HEK293 (cell line): ENCODE measurements around the gene ERLEC1.

Experiments
- CTCF ChIA-PET: fragments of 350-600 bp; formaldehyde crosslinking; extraction: SDS; loops from one replicate; lab custom pipeline; 2021; ENCODE audit warnings: antibody characterized with exemption; lab: Yijun Ruan, JAX
- POLR2A ChIA-PET: fragments of 300-600 bp; formaldehyde crosslinking; extraction: SDS; loops from one replicate; lab custom pipeline; 2020; ENCODE audit warnings: antibody characterized with exemption, inconsistent platforms; lab: Yijun Ruan, JAX
- H3K27ac ChIP-seq: fragments of 200-500 bp; sonication (Bioruptor generic); 2 replicates; pipeline ENCODE4 v1.5.1; 2014; ENCODE audit warnings: low read depth, low read length, control low read depth, inconsistent platforms; ENCODE audit errors: extremely low read depth
- H3K36me3 ChIP-seq, 2 experiments: fragments of 200-500 bp in 1 of 2; sonication (Bioruptor generic) in 1 of 2; 1 replicate in 1 of 2; 2 replicates in 1 of 2; pipeline ENCODE4 v1.5.1; 2014 to 2017; ENCODE audit warnings: inconsistent platforms in 2 of 2, low read length in 2 of 2; ENCODE audit not compliant: control insufficient read depth in 2 of 2, insufficient read depth in 1 of 2
- H3K4me1 ChIP-seq: fragments of 200-500 bp; sonication (Bioruptor generic); 2 replicates; pipeline ENCODE4 v1.5.1; 2014; ENCODE audit warnings: mild to moderate bottlenecking, low read length, inconsistent platforms; ENCODE audit not compliant: control insufficient read depth, insufficient read depth
- H3K4me3 ChIP-seq: 2 replicates; pipeline ENCODE4 v1.5.1; 2011; ENCODE audit warnings: low read depth, mild to moderate bottlenecking, control low read depth, low read length, moderate library complexity
- H3K9me3 ChIP-seq: fragments of 200-500 bp; sonication (Bioruptor generic); 2 replicates; pipeline ENCODE4 v1.5.1; 2014; ENCODE audit warnings: low read depth, low read length, inconsistent platforms; ENCODE audit not compliant: control insufficient read depth, insufficient read depth
- AEBP2 ChIP-seq: fragments of 450-650 bp; formaldehyde crosslinking; IDR thresholded peaks from 2 replicates; pipeline ENCODE4 v1.5.1; 2016; ENCODE audit warnings: missing biosample characterization, missing genetic modification characterization, borderline replicate concordance
- EGR2 ChIP-seq: fragments of 450-650 bp; formaldehyde crosslinking; IDR thresholded peaks from 2 replicates; pipeline ENCODE4 v1.5.1; 2016; ENCODE audit warnings: low read depth, missing biosample characterization, missing genetic modification characterization
- GFI1B ChIP-seq: fragments of 450-650 bp; formaldehyde crosslinking; IDR thresholded peaks from 2 replicates; pipeline ENCODE4 v1.5.1; 2016; ENCODE audit warnings: missing biosample characterization, missing genetic modification characterization
- KLF1 ChIP-seq: fragments of 450-650 bp; formaldehyde crosslinking; IDR thresholded peaks from 2 replicates; pipeline ENCODE4 v1.5.1; 2016; ENCODE audit warnings: missing biosample characterization, missing genetic modification characterization
- REST ChIP-seq: fragments of 450-650 bp; formaldehyde crosslinking; IDR thresholded peaks from 2 replicates; pipeline ENCODE4 v1.5.1; 2016; ENCODE audit warnings: missing biosample characterization, missing genetic modification characterization
- ZBTB44 ChIP-seq: fragments of 450-650 bp; IDR thresholded peaks from 2 replicates; pipeline ENCODE4 v1.5.1; 2018; ENCODE audit warnings: missing biosample characterization, mild to moderate bottlenecking, missing genetic modification characterization
- ZNF146 ChIP-seq: fragments of 450-650 bp; formaldehyde crosslinking; IDR thresholded peaks from 2 replicates; pipeline ENCODE4 v1.5.1; 2016; ENCODE audit warnings: missing biosample characterization, missing genetic modification characterization
- ZNF2 ChIP-seq: fragments of 450-650 bp; formaldehyde crosslinking; IDR thresholded peaks from 2 replicates; pipeline ENCODE4 v1.5.1; 2016; ENCODE audit warnings: missing biosample characterization, missing genetic modification characterization
- ZNF223 ChIP-seq: fragments of 450-650 bp; formaldehyde crosslinking; IDR thresholded peaks from 2 replicates; pipeline ENCODE4 v1.5.1; 2016; ENCODE audit warnings: missing biosample characterization, missing genetic modification characterization
- ZNF248 ChIP-seq: fragments of 450-650 bp; formaldehyde crosslinking; IDR thresholded peaks from 2 replicates; pipeline ENCODE4 v1.5.1; 2017; ENCODE audit warnings: missing biosample characterization, missing genetic modification characterization
- ZNF266 ChIP-seq: fragments of 450-650 bp; formaldehyde crosslinking; IDR thresholded peaks from 2 replicates; pipeline ENCODE4 v1.5.1; 2016; ENCODE audit warnings: missing biosample characterization, missing genetic modification characterization, low read depth
- ZNF350 ChIP-seq: fragments of 450-650 bp; formaldehyde crosslinking; IDR thresholded peaks from 2 replicates; pipeline ENCODE4 v1.5.0; 2017; ENCODE audit warnings: missing biosample characterization, mild to moderate bottlenecking, missing genetic modification characterization
- ZNF366 ChIP-seq: fragments of 450-650 bp; formaldehyde crosslinking; conservative IDR thresholded peaks from 2 replicates; pipeline ENCODE4 v1.5.1; 2016; ENCODE audit warnings: missing biosample characterization, missing genetic modification characterization
- ZNF558 ChIP-seq: fragments of 450-650 bp; formaldehyde crosslinking; IDR thresholded peaks from 2 replicates; pipeline ENCODE4 v1.5.1; 2016; ENCODE audit warnings: missing biosample characterization, missing genetic modification characterization
- ZNF621 ChIP-seq: fragments of 450-650 bp; formaldehyde crosslinking; IDR thresholded peaks from 2 replicates; pipeline ENCODE4 v1.5.1; 2017; ENCODE audit warnings: missing biosample characterization, missing genetic modification characterization
- ZNF792 ChIP-seq: fragments of 450-650 bp; formaldehyde crosslinking; IDR thresholded peaks from 2 replicates; pipeline ENCODE4 v1.5.1; 2016; ENCODE audit warnings: missing biosample characterization, missing genetic modification characterization
- ZSCAN23 ChIP-seq: fragments of 450-650 bp; formaldehyde crosslinking; IDR thresholded peaks from 2 replicates; pipeline ENCODE4 v1.5.1; 2016; ENCODE audit warnings: missing biosample characterization, missing genetic modification characterization
- TF ChIP-seq, protein P1 (sequence below): IDR thresholded peaks from 2 replicates; pipeline ENCODE4 v1.6.1; 2011; ENCODE audit warnings: mild to moderate bottlenecking, low read depth, low read length, borderline replicate concordance

The ERLEC1 gene

DNA sequence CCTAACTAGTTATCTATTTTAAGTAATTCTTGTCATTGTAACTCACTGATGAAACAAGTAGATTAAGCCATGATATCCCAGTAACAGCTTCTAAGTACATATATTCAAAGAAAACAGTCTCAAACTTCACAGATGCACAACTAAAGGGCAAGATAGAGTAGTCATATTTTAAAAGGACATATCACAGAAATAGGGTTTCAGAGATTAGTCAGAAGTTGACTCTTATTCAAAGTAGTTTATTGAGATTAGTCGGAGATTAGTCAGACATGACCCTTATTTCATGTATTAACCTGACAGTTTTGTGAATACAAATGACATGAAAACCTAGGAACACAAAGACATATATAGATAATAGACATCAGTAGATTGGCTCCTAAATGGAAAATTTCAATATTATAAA is 35.1 kb upstream of the ERLEC1 start:
- H3K4me1 ChIP-seq: no peaks in the 10 kb centered on the region
- peaks cover 10 to 31% of the 10 kb centered on the region in 2 experiments; a peak in 2 of 3 replicates for H3K36me3 ChIP-seq
- ChIA-PET POLR2A (interaction anchor here (1.1 kb wide), 1 partner anchor 16 kb away, joined by 3 read pairs; the partner anchor contains the start of gene CHAC2), CTCF (interaction anchor here (0.7 kb wide), 1 partner anchor 10 kb away, joined by 3 read pairs; no protein-coding TSS in a partner anchor)
- no peak overlapping the region for H3K4me3 ChIP-seq
- no peak overlapping the region for H3K27ac ChIP-seq
- TF ChIP-seq ZNF2 (tag by site-specific recombination): no peak
- no peak for TF ChIP-seq ZNF248 (tag by site-specific recombination)
- no peaks in the 10 kb centered on the region for H3K9me3 ChIP-seq

DNA sequence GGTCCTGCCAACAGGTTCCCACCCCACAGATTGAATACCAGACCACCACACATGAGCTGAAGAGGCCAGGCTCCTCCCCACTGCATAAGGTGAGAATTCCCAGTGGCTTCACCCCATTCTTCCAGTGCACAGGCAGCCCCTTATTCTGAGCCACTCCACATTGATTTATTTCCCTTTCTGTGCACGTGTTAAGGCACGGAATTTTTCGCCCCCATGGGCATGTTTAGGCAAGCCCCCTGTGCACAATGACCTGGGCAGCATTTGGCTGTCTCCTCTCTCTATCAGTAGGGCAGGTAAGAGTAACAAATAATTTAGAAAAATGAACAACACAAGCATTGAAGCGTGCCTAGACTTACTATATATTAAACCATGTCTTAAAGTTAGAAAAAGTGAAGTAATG is 34.5 kb upstream of the ERLEC1 start:
- no peak overlapping the region for H3K27ac ChIP-seq
- no peaks in the 10 kb centered on the region for H3K9me3 ChIP-seq
- H3K36me3 ChIP-seq: peaks cover 4 to 33% of the 10 kb centered on the region in 2 experiments; a peak in 2 of 3 replicates
- no peaks in the 10 kb centered on the region for H3K4me1 ChIP-seq
- no peak overlapping the region for H3K4me3 ChIP-seq
- no peak for TF ChIP-seq ZNF2 (tag by site-specific recombination)
- TF ChIP-seq REST (tag by site-specific recombination): no peak
- TF ChIP-seq AEBP2 (tag by site-specific recombination): no peak
- no peak for TF ChIP-seq ZNF366 (tag by site-specific recombination)
- TF ChIP-seq, protein P1, sequence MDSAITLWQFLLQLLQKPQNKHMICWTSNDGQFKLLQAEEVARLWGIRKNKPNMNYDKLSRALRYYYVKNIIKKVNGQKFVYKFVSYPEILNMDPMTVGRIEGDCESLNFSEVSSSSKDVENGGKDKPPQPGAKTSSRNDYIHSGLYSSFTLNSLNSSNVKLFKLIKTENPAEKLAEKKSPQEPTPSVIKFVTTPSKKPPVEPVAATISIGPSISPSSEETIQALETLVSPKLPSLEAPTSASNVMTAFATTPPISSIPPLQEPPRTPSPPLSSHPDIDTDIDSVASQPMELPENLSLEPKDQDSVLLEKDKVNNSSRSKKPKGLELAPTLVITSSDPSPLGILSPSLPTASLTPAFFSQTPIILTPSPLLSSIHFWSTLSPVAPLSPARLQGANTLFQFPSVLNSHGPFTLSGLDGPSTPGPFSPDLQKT: no peak
- TF ChIP-seq ZNF266 (tag by site-specific recombination): no peak
- no peak for TF ChIP-seq ZSCAN23
- no peak for TF ChIP-seq ZNF792 (tag by site-specific recombination)
- no peak for TF ChIP-seq ZNF558
- no peak for TF ChIP-seq ZNF146 (tag by site-specific recombination)
- TF ChIP-seq ZNF350 (tag by site-specific recombination): no peak
- TF ChIP-seq EGR2 (tag by site-specific recombination): no peak
- TF ChIP-seq ZNF223: no peak
- no peak for TF ChIP-seq ZBTB44 (tag by site-specific recombination)
- TF ChIP-seq KLF1 (tag by site-specific recombination): no peak
- TF ChIP-seq ZNF621 (tag by site-specific recombination): no peak
- TF ChIP-seq GFI1B (tag by site-specific recombination): no peak
- POLR2A ChIA-PET: interaction anchor here (1.1 kb wide), 1 partner anchor 15 kb away, joined by 3 read pairs; the partner anchor contains the start of gene CHAC2
- CTCF ChIA-PET: interaction anchor here (0.7 kb wide), 1 partner anchor 10 kb away, joined by 3 read pairs; no protein-coding TSS in a partner anchor
